H1 (cell line): ENCODE measurements around the gene ANGPTL2. TPM values are rescaled to one million over a fixed set of nuclear protein-coding genes. Genes with fewer than 3 reads are reported as not detected.

Experiments
- CTCF ChIA-PET: fragments of 300-600 bp; sonication (Branson Sonifier 250); formaldehyde crosslinking; loops from one replicate; lab custom pipeline; 2021; ENCODE audit not compliant: partially characterized antibody; lab: Charles Lee
- POLR2A ChIA-PET: fragments of 300-600 bp; sonication (Branson Sonifier 250); formaldehyde crosslinking; loops from one replicate; lab custom pipeline; 2021; ENCODE audit warnings: inconsistent platforms; ENCODE audit not compliant: partially characterized antibody; lab: Charles Lee
- DNase-seq, 2 experiments: peaks; one replicate each; pipeline versions ENCODE4 v3.0.0 to v3.0.0-alpha.2; 2010 to 2022; ENCODE audit warnings: low spot score in 2 of 2, low read depth in 1 of 2, mixed read lengths in 1 of 2
- FAIRE-seq: peaks from 2 replicates; lab custom pipeline; 2011; peaks lifted over from hg19 to GRCh38; lab: Jason Lieb, UNC
- H2AFZ ChIP-seq: 2 replicates; pipeline ENCODE4 v1.8.1; 2012; ENCODE audit warnings: low read length, inconsistent platforms
- H2AK5ac ChIP-seq: 2 replicates; pipeline ENCODE4 v1.6.1; 2013; ENCODE audit warnings: low read depth, low read length
- H2BK120ac ChIP-seq: replicated peaks from 2 replicates; pipeline ENCODE3; 2013; ENCODE audit warnings: low read depth, low read length, inconsistent platforms
- H2BK12ac ChIP-seq: 2 replicates; pipeline ENCODE4 v1.6.1; 2013; ENCODE audit warnings: low read depth, low read length
- H2BK15ac ChIP-seq: 2 replicates; pipeline ENCODE4 v1.6.1; 2013; ENCODE audit warnings: low read length
- H2BK20ac ChIP-seq: 2 replicates; pipeline ENCODE4 v1.6.1; 2013; ENCODE audit warnings: low read length
- H2BK5ac ChIP-seq: 2 replicates; pipeline ENCODE4 v1.6.1; 2013; ENCODE audit warnings: low read depth, low read length
- H3K14ac ChIP-seq: 2 replicates; pipeline ENCODE4 v1.6.1; 2013; ENCODE audit warnings: inconsistent platforms; ENCODE audit not compliant: insufficient read length
- H3K18ac ChIP-seq: 2 replicates; pipeline ENCODE4 v1.6.1; 2013; ENCODE audit warnings: low read length; ENCODE audit errors: extremely low read depth
- H3K23ac ChIP-seq: 2 replicates; pipeline ENCODE4 v1.6.1; 2013; ENCODE audit warnings: inconsistent platforms; ENCODE audit not compliant: insufficient read length
- H3K23me2 ChIP-seq: 2 replicates; pipeline ENCODE4 v1.6.1; 2013; ENCODE audit warnings: low read depth, low read length
- H3K27ac ChIP-seq: 2 replicates; pipeline ENCODE4 v1.6.1; 2011; ENCODE audit warnings: low read depth, low read length, inconsistent platforms
- H3K27me3 ChIP-seq, 4 experiments: replicated peaks in 1 of 4; 1 replicate in 1 of 4; 2 replicates in 3 of 4; pipeline versions ENCODE4 v1.6.1 to v1.8.1; 2011 to 2013; ENCODE audit warnings: low read length in 3 of 4, mild to moderate bottlenecking in 3 of 4, inconsistent platforms in 2 of 4, mixed read lengths in 2 of 4, moderate library complexity in 1 of 4; ENCODE audit not compliant: control insufficient read depth in 3 of 4, insufficient read depth in 3 of 4; ENCODE audit errors: extremely low read depth in 1 of 4
- H3K36me3 ChIP-seq, 4 experiments: 2 replicates each; pipeline versions ENCODE4 v1.6.1 to v1.8.1; 2011 to 2013; ENCODE audit warnings: mild to moderate bottlenecking in 4 of 4, low read length in 3 of 4, moderate library complexity in 2 of 4, control low read depth in 1 of 4, inconsistent platforms in 1 of 4; ENCODE audit not compliant: insufficient read depth in 4 of 4, control insufficient read depth in 2 of 4
- H3K4ac ChIP-seq: replicated peaks from 2 replicates; pipeline ENCODE3; 2013; ENCODE audit warnings: low read length, low read depth, mixed read lengths, inconsistent platforms; ENCODE audit not compliant: insufficient read length
- H3K4me1 ChIP-seq, 4 experiments: replicated peaks in 1 of 4; 1 replicate in 1 of 4; 2 replicates in 3 of 4; pipeline versions ENCODE4 v1.6.1 to v1.8.1; 2011 to 2013; ENCODE audit warnings: low read length in 3 of 4, inconsistent platforms in 2 of 4, mixed read lengths in 1 of 4; ENCODE audit not compliant: insufficient read depth in 4 of 4, control insufficient read depth in 3 of 4
- H3K4me2 ChIP-seq, 2 experiments: 2 replicates each; pipeline versions ENCODE4 v1.6.1 to v1.8.1; 2011 to 2013; ENCODE audit warnings: low read depth in 2 of 2, low read length in 2 of 2, control low read depth in 1 of 2, inconsistent platforms in 1 of 2, mild to moderate bottlenecking in 1 of 2; ENCODE audit not compliant: insufficient read depth in 1 of 2
- H3K4me3 ChIP-seq, 4 experiments: fragments of 200-600, 300-600 bp in 1 of 4; sonication (generic), shearing (Covaris generic), sonication (Bioruptor Twin) in 1 of 4; 2 replicates each; pipeline versions ENCODE4 v1.5.1 to v1.8.1; 2011 to 2016; ENCODE audit warnings: low read length in 4 of 4, low read depth in 3 of 4, control low read depth in 2 of 4, inconsistent platforms in 2 of 4, mild to moderate bottlenecking in 2 of 4, mixed read lengths in 1 of 4, moderate library complexity in 1 of 4; ENCODE audit not compliant: insufficient read depth in 2 of 4; ENCODE audit errors: extremely low read depth in 1 of 4
- H3K56ac ChIP-seq: replicated peaks from 2 replicates; pipeline ENCODE3; 2013; ENCODE audit warnings: low read depth, mild to moderate bottlenecking, mixed read lengths, low read length, inconsistent platforms; ENCODE audit not compliant: insufficient read length
- H3K79me1 ChIP-seq: 2 replicates; pipeline ENCODE4 v1.6.1; 2013; ENCODE audit warnings: low read depth, low read length, control low read depth
- H3K79me2 ChIP-seq, 2 experiments: 2 replicates each; pipeline versions ENCODE4 v1.6.1 to v1.8.1; 2012 to 2013; ENCODE audit warnings: low read length in 2 of 2, mild to moderate bottlenecking in 2 of 2, inconsistent platforms in 1 of 2; ENCODE audit not compliant: insufficient read depth in 2 of 2, control insufficient read depth in 1 of 2
- H3K9ac ChIP-seq, 4 experiments: replicated peaks in 1 of 4; 1 replicate in 1 of 4; 2 replicates in 3 of 4; pipeline versions ENCODE4 v1.6.1 to v1.8.1; 2011 to 2013; ENCODE audit warnings: low read depth in 3 of 4, low read length in 3 of 4, control low read depth in 2 of 4, mild to moderate bottlenecking in 2 of 4, moderate library complexity in 2 of 4, inconsistent platforms in 1 of 4; ENCODE audit errors: extremely low read depth in 1 of 4
- H3K9me3 ChIP-seq, 2 experiments: 2 replicates each; pipeline versions ENCODE4 v1.6.1 to v1.8.1; 2012 to 2013; ENCODE audit warnings: mild to moderate bottlenecking in 2 of 2, moderate library complexity in 2 of 2, control low read depth in 1 of 2, inconsistent platforms in 1 of 2, low read depth in 1 of 2, low read length in 1 of 2, mixed read lengths in 1 of 2; ENCODE audit not compliant: insufficient read depth in 2 of 2
- H4K20me1 ChIP-seq, 2 experiments: replicated peaks in 1 of 2; 2 replicates each; pipeline versions ENCODE3 to v1.8.1; 2011 to 2013; ENCODE audit warnings: inconsistent platforms in 2 of 2, low read length in 2 of 2, mild to moderate bottlenecking in 1 of 2; ENCODE audit not compliant: insufficient read depth in 2 of 2, control insufficient read depth in 1 of 2
- H4K5ac ChIP-seq: 2 replicates; pipeline ENCODE4 v1.6.1; 2013; ENCODE audit warnings: low read length, low read depth, mixed read lengths, inconsistent platforms; ENCODE audit not compliant: insufficient read length
- H4K8ac ChIP-seq: 2 replicates; pipeline ENCODE4 v1.8.0; 2013; ENCODE audit warnings: mild to moderate bottlenecking, moderate library complexity, low read length, inconsistent platforms; ENCODE audit not compliant: insufficient read depth; ENCODE audit errors: extremely low read depth
- H4K91ac ChIP-seq: replicated peaks from 2 replicates; pipeline ENCODE3; 2013; ENCODE audit warnings: low read length, mixed read lengths, inconsistent platforms; ENCODE audit not compliant: insufficient read length
- SIRT6 ChIP-seq: IDR thresholded peaks from one replicate; pipeline ENCODE4 v1.7.1; 2012; ENCODE audit warnings: low read length, inconsistent platforms
- WGBS, 2 experiments: shearing (Covaris generic) in 1 of 2; methylation state at CpG; one replicate each; pipeline versions ENCODE4 v1.1.6 to v1.1.7; 2013 to 2015; ENCODE audit warnings: low lambda C conversion rate in 2 of 2, mixed read lengths in 2 of 2, inconsistent platforms in 1 of 2, low coverage in 1 of 2, missing lambda C conversion rate in 1 of 2; ENCODE audit not compliant: insufficient replicate concordance in 2 of 2, insufficient coverage in 1 of 2, insufficient read length in 1 of 2; ENCODE audit errors: extremely low coverage in 1 of 2, missing lambda C conversion rate in 1 of 2; 5-methylcytosine and 5-hydroxymethylcytosine counted together
- polyA plus RNA-seq, 7 experiments: library from polyadenylated mRNA; depleted of rRNA in 3 of 7; stranded (reverse) in 5 of 7; unstranded in 2 of 7; fragments of >200 nt in 5 of 7; fragments of 200-250 nt in 2 of 7; gene quantifications; 1 replicate in 5 of 7; 2 replicates in 1 of 7; 4 replicates in 1 of 7; pipeline versions ENCODE4 v1.2.1 to v1.2.3, GENCODE V29; 2011 to 2013; ENCODE audit warnings: missing spikeins in 2 of 7, mixed read lengths in 2 of 7
- total RNA-seq: library from RNA; stranded (reverse); fragmentation: NEBNext Ultra II Directional; extraction: Animal tissue kit (Norgen Biotek cat#: 25700); gene quantifications from 2 replicates; pipeline ENCODE4 v1.2.1, GENCODE V29; 2021

Gene ANGPTL2
- total and polyA plus RNA-seq, 2 of the 8 experiments (the other 6 are each of a cell fraction or from before 2014, with no cell fraction given), result 9.0 to 10.6 TPM

GRCh38 chr9:127129718-127130085, 7.3 kb upstream of the ANGPTL2 start:
- Histone ChIP-seq H3K36me3 (no peaks in the 10 kb centered on the region), H3K14ac (no peak overlapping the region), H2BK5ac (no peak overlapping the region), H4K5ac (no peak overlapping the region), H3K4me3 (no peak overlapping the region), H3K27ac (no peak overlapping the region), H3K79me1 (no peaks in the 10 kb centered on the region), H4K20me1 (peaks cover 0 to 3% of the 10 kb centered on the region in 2 experiments), H3K27me3 (no peaks in the 10 kb centered on the region; a peak in 2 of 7 replicates), H2BK15ac (no peak overlapping the region), H2BK20ac (no peak overlapping the region), H3K4me1 (peaks cover 7 to 16% (median 12%) of the 10 kb centered on the region in 4 experiments), H2AK5ac (no peak overlapping the region), H3K23me2 (no peaks in the 10 kb centered on the region), H3K9ac (no peak overlapping the region), H4K91ac (no peak overlapping the region), H3K23ac (no peak overlapping the region), H2BK120ac (no peak overlapping the region), H3K4ac (no peak overlapping the region), H2BK12ac (no peak overlapping the region), H3K79me2 (no peaks in the 10 kb centered on the region), H2AFZ (no peak overlapping the region), H3K4me2 (no peak overlapping the region)
- 83% methylated on average over 3 of the region's 3 CpGs; no CpG with 5 or more reads in 1 of the 2 experiments for WGBS, 2 experiments
- DNase-seq, result no peak
- ChIA-PET CTCF (interaction anchor here (1.3 to 2.8 kb wide), 4 partner anchors 17 to 71 kb away, joined by 3 to 8 read pairs (median 4); no protein-coding TSS in a partner anchor), POLR2A (interaction anchor here (1.0 to 2.4 kb wide), 2 partner anchors 10 to 13 kb away, joined by 3 to 10 read pairs; no protein-coding TSS in a partner anchor)
- no peak for TF ChIP-seq SIRT6
- TF ChIP-seq, all 59 proteins: peak for 0
- no peaks in the 10 kb centered on the region for H3K9me3 ChIP-seq
- no peak overlapping the region for H4K8ac ChIP-seq
- H3K56ac ChIP-seq, result no peak overlapping the region
- FAIRE-seq, result no peak
- no peak overlapping the region for H3K18ac ChIP-seq
